HG03025 (cell line): ENCODE measurements around the gene WDFY4.

Experiments used
- ATAC-seq: cut with Tn5 transposase; IDR thresholded peaks from one replicate; pipeline ENCODE4 v1.9.1; 2021; ENCODE audit warnings: mild to moderate bottlenecking, moderate library complexity; ENCODE audit not compliant: unreplicated experiment, low FRiP score

WDFY4 gene

GRCh38 chr10:48957361-48958151, 272.9 kb downstream of the WDFY4 start:
- ATAC-seq = no peak

GRCh38 chr10:48958598-48959190, 274.0 kb downstream of the WDFY4 start:
- ATAC-seq = no peak

DNA sequence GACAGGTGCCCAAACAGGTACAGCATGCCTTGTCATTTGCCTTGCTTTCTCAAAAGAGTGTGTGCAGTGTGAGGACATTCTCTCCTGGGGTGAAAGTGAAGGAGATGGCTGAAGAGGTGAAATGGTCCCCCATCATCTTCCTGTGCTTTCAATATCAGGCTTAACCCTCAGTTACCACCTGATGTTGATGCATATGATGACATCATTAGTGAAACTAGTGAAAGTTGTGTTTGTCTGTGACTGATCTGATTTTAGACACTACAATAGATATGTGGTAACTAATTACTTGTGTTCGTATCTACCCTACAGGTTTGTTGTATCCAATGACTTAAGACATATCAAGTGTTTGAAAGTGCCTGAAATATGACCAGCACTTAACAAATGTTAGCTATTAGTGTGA, 279.4 kb downstream of the WDFY4 start:
- ATAC-seq = no peak

DNA sequence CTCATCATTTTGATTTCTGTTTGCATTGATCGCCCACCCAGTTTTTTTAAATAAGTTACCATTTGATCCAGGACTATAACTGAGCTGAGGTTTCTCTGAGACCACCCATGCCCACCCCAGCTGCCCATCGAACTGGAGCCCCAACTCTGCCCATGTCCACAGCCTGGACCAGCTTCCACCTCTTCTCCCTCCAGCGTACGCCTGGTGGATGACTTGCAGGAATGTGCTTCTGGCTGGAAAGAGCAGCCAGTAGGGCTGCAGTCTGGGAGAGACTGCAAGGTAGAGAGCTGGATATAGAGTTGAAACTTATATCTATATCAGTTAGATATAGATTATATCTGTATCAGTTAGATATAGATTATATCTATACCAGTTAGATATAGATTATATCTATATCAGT, 280.8 kb downstream of the WDFY4 start:
- no peak for ATAC-seq

DNA sequence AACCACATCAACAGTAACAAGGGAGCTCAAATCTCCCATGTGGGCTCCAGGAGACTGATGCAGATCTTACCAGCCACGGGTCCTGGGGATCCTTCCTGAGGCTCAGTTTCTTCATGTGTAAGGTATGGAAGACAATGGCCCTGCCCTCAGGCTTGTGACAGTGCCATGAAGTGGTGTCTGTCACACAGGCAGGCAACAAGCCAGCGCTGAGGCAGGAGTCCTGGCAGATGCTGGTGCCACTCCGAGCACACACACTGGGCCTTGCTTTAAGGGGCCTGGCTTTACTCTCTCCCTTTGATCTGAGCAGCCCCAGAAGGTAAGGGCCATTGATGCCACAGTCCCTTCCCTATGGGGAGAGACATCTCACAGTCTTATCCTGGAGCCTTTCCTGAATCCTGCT, 283.4 kb downstream of the WDFY4 start:
- ATAC-seq = no peak

GRCh38 chr10:48970046-48970445, 285.4 kb downstream of the WDFY4 start:
- ATAC-seq = no peak

DNA sequence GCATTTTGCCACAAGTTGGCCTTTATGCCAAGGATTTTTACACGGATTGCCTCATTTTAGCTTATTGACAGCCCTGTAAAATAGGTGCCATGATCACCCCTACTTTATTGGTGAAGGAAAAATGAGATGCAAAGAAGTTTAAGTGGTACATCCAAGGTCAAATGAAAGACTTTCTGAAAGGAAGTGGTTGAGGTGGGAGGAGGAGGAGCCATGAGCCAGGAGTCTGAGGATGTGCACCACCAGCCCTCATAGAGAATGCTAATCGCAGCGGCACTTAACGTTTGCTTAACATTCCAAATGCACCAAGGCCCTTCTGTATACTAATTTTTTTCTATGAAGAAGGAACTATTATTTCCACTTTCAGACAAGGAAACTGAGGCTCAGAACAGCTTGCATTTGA, 286.0 kb downstream of the WDFY4 start:
- no peak for ATAC-seq

- no peak for ATAC-seq
Measured at GRCh38 chr10:48973065-48973464, 288.4 kb downstream of the WDFY4 start.

DNA sequence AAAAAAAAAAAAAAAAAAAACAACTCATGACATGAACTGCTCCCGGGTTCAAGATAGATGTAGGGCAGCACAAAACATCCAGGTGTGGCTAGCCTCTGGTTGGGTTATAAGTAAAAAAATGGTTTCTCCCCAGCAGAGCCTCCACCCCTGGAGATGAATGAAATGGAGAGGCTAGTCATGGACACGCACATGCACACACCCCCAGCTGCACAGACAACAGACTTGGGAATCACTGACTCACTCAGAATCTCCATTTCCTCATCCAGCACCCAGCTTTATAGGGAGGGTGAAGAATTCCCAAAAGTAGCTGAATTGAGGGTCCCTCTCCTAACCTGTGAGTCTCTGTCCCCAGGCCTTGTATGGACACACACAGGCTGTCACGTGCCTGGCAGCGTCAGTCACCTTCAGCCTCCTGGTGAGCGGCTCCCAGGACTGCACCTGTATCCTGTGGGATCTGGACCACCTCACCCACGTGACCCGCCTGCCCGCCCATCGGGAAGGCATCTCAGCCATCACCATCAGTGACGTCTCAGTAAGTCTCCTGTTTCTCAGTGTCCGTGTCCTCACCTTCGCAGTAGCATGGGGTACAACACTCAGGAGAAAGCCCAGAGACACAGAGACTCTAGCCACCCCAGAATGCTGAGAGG, 290.0 kb downstream of the WDFY4 start:
- no peak for ATAC-seq

GRCh38 chr10:48976196-48976595, 291.5 kb downstream of the WDFY4 start:
- ATAC-seq = no peak

- no peak for ATAC-seq
Measured at GRCh38 chr10:48978318-48978717, 293.6 kb downstream of the WDFY4 start.

DNA sequence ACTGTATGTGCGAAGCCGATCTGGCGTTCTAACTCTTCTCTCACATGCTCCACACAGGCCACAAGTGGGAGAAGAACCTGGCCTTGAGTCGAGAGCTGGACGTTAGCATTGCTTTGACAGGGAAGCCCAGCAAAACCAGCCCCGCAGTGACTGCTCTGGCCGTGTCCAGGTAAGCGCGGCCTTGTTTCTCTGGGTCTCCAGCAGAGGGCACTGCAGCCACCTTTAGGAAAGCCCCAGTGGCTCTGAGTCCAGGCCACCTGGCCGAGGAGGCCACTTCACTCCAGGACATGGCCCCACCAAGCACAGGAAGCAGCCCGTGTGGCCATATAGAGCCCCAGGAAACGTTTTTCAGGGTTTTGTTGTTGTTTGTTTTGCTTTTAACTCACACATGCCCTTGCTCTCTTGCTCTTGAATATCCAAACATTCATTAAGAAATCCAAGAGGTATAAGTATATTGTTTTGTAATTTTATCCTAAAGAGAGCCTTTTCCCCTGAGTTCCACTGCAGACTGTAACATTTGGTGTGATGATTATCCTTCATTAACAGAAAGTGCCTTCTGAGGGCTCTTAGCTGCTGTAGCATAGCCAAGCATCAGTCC, 296.7 kb downstream of the WDFY4 start:
- no peak for ATAC-seq

DNA sequence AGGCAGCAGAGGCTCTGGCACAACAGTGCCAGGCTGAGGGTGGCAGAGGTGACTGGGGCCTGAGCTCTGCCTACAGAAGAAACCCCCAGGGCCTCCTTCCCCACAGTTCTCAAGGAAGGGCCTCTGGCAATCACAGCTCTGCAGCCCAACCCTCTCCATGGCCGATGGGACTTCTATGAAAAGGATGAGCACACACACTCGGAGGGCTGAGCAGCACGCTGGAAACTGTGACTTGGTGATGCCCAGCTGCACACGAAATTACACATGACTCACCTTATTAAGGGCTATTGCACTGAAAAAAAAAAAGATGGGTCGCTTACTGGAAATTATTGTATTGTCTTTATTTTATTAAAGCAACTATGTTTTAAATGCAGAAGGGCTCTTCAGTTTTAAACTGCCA, 297.9 kb downstream of the WDFY4 start:
- ATAC-seq = no peak

GRCh38 chr10:48983648-48984351, 299.1 kb downstream of the WDFY4 start:
- no peak for ATAC-seq

- ATAC-seq = no peak
Measured at GRCh38 chr10:48985621-48986158, 301.0 kb downstream of the WDFY4 start.

DNA sequence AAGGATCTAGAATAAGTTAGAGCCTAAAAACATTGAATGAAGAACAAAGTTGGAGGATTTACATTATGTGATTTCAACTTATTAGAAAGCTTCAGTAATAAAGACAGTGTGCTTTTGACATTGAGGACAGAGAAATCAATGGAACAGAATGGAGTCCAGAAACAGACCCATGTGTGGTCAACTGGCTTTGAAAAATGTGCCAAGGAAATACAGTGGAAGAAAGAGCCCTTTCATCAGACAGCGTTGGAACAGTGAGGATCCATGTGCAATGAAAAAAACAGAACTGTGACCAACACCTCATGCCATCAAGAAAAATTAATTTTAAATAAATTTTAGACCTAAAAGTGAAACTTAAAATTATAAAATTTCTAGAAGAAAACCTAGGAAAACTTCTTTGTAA, 305.6 kb downstream of the WDFY4 start:
- no peak for ATAC-seq

DNA sequence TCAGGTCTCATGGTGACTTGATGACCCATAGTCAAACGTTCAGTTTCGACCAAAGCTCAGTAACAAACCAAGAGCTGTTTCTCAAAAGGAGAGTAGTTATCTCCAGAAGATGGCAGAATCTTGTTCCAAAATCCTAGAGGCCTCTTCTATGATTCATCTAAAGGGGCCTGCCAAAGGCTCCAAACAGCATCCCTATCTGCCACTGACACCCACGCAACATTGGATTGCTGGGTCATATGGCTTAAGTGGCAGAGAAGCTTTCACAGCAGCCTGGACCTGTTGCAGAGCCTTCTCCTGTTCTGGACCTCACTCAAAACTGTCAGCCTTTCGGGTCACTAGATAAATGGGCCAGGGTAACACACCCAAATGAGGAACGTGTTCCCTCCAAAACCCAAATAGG, 309.0 kb downstream of the WDFY4 start:
- ATAC-seq = no peak

DNA sequence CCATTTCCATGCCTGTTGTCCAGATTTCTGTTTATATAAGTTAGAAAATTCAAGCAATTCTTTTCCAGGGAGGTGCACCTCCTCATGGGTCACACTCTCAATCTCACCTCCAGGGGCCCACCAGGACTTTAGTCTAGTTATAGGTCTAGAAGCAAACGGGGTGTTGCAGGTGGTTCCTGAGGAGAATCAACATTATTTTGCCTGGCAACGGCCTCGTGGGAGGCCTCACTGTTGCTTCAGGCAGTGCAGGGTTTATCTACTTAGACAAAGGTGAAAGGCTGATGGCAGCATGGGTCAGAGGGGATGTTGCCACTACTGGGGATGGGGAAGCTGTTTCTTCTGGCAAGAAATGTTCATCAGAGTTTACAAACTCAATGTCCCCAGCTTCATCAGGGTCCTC, 311.7 kb downstream of the WDFY4 start:
- no peak for ATAC-seq

- no peak for ATAC-seq
Measured at GRCh38 chr10:48999346-48999745, 314.7 kb downstream of the WDFY4 start.
